Cerebellar nuclear complex (tissue), 1 donor: ENCODE measurements around the gene THBS2.
"Not testable (repeated sequence)": the region's sequence is repeated elsewhere in the genome, so short reads cannot be mapped to it uniquely, and the experiment has no call there.

Source experiments
- DNase-seq, 2 experiments: peaks; one replicate each; lab custom pipeline; 2025; lab: John Stamatoyannopoulos, UW

Gene THBS2

GRCh38 chr6:169230946-169231789, 22.5 kb downstream of the THBS2 start:
- no peak for DNase-seq

GRCh38 chr6:169230322-169230665, 23.4 kb downstream of the THBS2 start:
- DNase-seq = no peak

- DNase-seq = no peak
Measured at GRCh38 chr6:169229615-169230321, 23.9 kb downstream of the THBS2 start.

- DNase-seq = no peak
Measured at GRCh38 chr6:169227116-169227515, 26.5 kb downstream of the THBS2 start.

GRCh38 chr6:169225887-169226286, 27.8 kb downstream of the THBS2 start:
- no peak for DNase-seq

GRCh38 chr6:169225131-169225576, 28.5 kb downstream of the THBS2 start:
- DNase-seq = no peak

- DNase-seq = no peak
Measured at GRCh38 chr6:169224716-169225115, 28.9 kb downstream of the THBS2 start.

- DNase-seq = no peak
Measured at GRCh38 chr6:169224185-169224695, 29.4 kb downstream of the THBS2 start.

GRCh38 chr6:169223006-169223405, 30.6 kb downstream of the THBS2 start:
- DNase-seq = no peak

- DNase-seq = no peak
Measured at GRCh38 chr6:169222126-169222525, 31.5 kb downstream of the THBS2 start.

- no peak for DNase-seq
Measured at GRCh38 chr6:169221264-169221663, 32.4 kb downstream of the THBS2 start.

GRCh38 chr6:169220068-169220964, 33.3 kb downstream of the THBS2 start:
- DNase-seq = no peak

GRCh38 chr6:169217972-169218371, 35.7 kb downstream of the THBS2 start:
- DNase-seq = no peak

GRCh38 chr6:169216830-169217229, 36.8 kb downstream of the THBS2 start:
- DNase-seq = no peak

- no peak for DNase-seq
Measured at GRCh38 chr6:169215201-169215681, 38.4 kb downstream of the THBS2 start.

- DNase-seq = not testable (repeated sequence)
Measured at GRCh38 chr6:169214789-169215188, 38.9 kb downstream of the THBS2 start.

- DNase-seq = no peak
Measured at GRCh38 chr6:169213814-169214520, 39.7 kb downstream of the THBS2 start.

GRCh38 chr6:169212897-169213813, 40.5 kb downstream of the THBS2 start:
- DNase-seq = no peak

GRCh38 chr6:169212436-169212835, 41.2 kb downstream of the THBS2 start:
- no peak for DNase-seq

GRCh38 chr6:169211881-169212280, 41.8 kb downstream of the THBS2 start:
- no peak for DNase-seq
